ENCODE data around the gene LYRM7.

GRCh38 chr5:131225282-131225974, 54.7 kb downstream of the LYRM7 start:
- TF ChIP-seq POLR2AphosphoS5 (IDR thresholded peaks at IDR 0.05) (no peak), CTCF (IDR thresholded peaks at IDR 0.05) (no peak), POLR2A (IDR thresholded peaks at IDR 0.05) (no peak)

All from breast epithelium (tissue), 3 donors.